ENCODE results near the gene GPR137.

DNA sequence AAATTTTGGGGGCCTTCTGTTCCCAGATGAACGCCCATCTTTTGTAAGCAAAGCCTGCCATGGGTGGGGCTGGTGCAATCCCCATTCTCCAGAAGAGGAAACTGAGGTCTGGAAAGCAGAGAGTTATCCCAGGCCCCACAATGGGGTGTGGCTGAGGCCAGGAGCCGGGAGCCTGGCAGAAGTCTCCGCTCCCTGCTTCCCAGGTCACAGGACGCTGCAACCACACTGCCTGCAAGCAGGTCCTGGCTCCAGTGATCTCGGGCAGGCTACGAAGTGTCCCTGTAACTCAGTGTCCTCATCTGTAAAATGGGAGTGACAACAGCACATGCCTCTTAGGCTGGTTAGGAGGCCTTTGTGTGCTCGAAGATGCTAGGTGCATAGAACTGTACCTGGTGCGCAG lies 32.6 kb upstream of the GPR137 start:
- TF ChIP-seq HOXA7 (CRISPR knock-in tag; IDR thresholded peaks at IDR 0.05; ENCODE audit: borderline replicate concordance) (no peak), ZBTB8A (tag by site-specific recombination; IDR thresholded peaks at IDR 0.05) (no peak), ZNF239 (tag by site-specific recombination; IDR thresholded peaks at IDR 0.05) (no peak), ZNF768 (tag by site-specific recombination; IDR thresholded peaks at IDR 0.05) (no peak), ZNF660 (tag by site-specific recombination; IDR thresholded peaks at IDR 0.05) (no peak), ZSCAN30 (tag by site-specific recombination; IDR thresholded peaks at IDR 0.05) (no peak), ZNF146 (tag by site-specific recombination; IDR thresholded peaks at IDR 0.05) (no peak)
- TF ChIP-seq, protein P1, sequence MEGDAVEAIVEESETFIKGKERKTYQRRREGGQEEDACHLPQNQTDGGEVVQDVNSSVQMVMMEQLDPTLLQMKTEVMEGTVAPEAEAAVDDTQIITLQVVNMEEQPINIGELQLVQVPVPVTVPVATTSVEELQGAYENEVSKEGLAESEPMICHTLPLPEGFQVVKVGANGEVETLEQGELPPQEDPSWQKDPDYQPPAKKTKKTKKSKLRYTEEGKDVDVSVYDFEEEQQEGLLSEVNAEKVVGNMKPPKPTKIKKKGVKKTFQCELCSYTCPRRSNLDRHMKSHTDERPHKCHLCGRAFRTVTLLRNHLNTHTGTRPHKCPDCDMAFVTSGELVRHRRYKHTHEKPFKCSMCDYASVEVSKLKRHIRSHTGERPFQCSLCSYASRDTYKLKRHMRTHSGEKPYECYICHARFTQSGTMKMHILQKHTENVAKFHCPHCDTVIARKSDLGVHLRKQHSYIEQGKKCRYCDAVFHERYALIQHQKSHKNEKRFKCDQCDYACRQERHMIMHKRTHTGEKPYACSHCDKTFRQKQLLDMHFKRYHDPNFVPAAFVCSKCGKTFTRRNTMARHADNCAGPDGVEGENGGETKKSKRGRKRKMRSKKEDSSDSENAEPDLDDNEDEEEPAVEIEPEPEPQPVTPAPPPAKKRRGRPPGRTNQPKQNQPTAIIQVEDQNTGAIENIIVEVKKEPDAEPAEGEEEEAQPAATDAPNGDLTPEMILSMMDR (tag by site-specific recombination; IDR thresholded peaks at IDR 0.05) = no peak
- TF ChIP-seq, protein P2, sequence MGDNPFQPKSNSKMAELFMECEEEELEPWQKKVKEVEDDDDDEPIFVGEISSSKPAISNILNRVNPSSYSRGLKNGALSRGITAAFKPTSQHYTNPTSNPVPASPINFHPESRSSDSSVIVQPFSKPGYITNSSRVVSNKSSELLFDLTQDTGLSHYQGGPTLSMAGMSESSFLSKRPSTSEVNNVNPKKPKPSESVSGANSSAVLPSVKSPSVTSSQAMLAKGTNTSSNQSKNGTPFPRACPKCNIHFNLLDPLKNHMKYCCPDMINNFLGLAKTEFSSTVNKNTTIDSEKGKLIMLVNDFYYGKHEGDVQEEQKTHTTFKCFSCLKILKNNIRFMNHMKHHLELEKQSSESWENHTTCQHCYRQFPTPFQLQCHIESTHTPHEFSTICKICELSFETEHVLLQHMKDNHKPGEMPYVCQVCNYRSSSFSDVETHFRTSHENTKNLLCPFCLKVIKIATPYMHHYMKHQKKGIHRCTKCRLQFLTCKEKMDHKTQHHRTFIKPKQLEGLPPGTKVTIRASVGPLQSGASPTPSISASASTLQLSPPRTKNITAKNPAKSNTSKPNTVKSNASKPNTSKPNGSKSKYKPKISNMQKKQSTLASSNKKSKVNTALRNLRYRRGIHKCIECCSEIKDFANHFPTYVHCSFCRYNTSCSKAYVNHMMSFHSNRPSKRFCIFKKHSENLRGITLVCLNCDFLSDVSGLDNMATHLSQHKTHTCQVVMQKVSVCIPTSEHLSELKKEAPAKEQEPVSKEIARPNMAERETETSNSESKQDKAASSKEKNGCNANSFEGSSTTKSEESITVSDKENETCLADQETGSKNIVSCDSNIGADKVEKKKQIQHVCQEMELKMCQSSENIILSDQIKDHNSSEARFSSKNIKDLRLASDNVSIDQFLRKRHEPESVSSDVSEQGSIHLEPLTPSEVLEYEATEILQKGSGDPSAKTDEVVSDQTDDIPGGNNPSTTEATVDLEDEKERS (tag by site-specific recombination; IDR thresholded peaks at IDR 0.05) = no peak
- TF ChIP-seq, protein P3, sequence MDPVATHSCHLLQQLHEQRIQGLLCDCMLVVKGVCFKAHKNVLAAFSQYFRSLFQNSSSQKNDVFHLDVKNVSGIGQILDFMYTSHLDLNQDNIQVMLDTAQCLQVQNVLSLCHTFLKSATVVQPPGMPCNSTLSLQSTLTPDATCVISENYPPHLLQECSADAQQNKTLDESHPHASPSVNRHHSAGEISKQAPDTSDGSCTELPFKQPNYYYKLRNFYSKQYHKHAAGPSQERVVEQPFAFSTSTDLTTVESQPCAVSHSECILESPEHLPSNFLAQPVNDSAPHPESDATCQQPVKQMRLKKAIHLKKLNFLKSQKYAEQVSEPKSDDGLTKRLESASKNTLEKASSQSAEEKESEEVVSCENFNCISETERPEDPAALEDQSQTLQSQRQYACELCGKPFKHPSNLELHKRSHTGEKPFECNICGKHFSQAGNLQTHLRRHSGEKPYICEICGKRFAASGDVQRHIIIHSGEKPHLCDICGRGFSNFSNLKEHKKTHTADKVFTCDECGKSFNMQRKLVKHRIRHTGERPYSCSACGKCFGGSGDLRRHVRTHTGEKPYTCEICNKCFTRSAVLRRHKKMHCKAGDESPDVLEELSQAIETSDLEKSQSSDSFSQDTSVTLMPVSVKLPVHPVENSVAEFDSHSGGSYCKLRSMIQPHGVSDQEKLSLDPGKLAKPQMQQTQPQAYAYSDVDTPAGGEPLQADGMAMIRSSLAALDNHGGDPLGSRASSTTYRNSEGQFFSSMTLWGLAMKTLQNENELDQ (tag by site-specific recombination; IDR thresholded peaks at IDR 0.05; ENCODE audit: low read depth) = no peak
- TF ChIP-seq, protein P4, sequence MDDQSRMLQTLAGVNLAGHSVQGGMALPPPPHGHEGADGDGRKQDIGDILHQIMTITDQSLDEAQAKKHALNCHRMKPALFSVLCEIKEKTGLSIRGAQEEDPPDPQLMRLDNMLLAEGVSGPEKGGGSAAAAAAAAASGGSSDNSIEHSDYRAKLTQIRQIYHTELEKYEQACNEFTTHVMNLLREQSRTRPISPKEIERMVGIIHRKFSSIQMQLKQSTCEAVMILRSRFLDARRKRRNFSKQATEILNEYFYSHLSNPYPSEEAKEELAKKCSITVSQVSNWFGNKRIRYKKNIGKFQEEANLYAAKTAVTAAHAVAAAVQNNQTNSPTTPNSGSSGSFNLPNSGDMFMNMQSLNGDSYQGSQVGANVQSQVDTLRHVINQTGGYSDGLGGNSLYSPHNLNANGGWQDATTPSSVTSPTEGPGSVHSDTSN (CRISPR knock-in tag; IDR thresholded peaks at IDR 0.05) = no peak
- TF ChIP-seq, protein P5, sequence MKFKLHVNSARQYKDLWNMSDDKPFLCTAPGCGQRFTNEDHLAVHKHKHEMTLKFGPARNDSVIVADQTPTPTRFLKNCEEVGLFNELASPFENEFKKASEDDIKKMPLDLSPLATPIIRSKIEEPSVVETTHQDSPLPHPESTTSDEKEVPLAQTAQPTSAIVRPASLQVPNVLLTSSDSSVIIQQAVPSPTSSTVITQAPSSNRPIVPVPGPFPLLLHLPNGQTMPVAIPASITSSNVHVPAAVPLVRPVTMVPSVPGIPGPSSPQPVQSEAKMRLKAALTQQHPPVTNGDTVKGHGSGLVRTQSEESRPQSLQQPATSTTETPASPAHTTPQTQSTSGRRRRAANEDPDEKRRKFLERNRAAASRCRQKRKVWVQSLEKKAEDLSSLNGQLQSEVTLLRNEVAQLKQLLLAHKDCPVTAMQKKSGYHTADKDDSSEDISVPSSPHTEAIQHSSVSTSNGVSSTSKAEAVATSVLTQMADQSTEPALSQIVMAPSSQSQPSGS (tag by site-specific recombination; IDR thresholded peaks at IDR 0.05; ENCODE audit: low read depth) = no peak
